22Rv1 (cell line): ENCODE measurements around the gene NBPF4.

Experiments used
- CTCF ChIP-seq: fragments of 450-650 bp; IDR thresholded peaks from 2 replicates; pipeline ENCODE4 v1.5.1; 2017; ENCODE audit warnings: mild to moderate bottlenecking
- ZFX ChIP-seq: fragments of 450-650 bp; IDR thresholded peaks from 2 replicates; pipeline ENCODE4 v1.6.1; 2017; ENCODE audit warnings: antibody characterized with exemption, borderline replicate concordance

DNA sequence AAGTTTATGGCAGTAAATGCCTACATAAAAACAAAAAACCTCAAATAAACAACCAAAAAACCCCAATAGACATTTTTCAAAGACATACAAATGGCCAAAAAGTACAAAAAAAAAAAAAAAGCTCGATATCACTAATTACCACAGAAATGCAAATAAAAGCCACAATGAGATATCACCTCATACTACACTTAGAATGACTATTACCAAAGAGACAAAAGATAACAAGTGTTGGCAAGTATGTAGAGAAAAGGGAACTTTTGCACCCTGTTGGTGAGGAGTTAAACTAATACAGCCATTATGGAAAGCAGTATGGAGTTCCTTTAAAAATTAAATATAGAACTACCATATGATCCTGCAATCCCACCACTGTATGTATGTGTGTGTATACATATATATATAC lies 64.9 kb downstream of the NBPF4 start:
- TF ChIP-seq CTCF (no peak), ZFX (no peak)
